Measurements from ENCODE around the gene SIRT7.

SIRT7 gene

GRCh38 chr17:81898029-81898866 is 19.7 kb downstream of the SIRT7 start:
- TF ChIP-seq EP300 (IDR thresholded peaks at IDR 0.05; ENCODE audit: borderline replicate concordance), result no peak
- no peak for TF ChIP-seq RAD21 (IDR thresholded peaks at IDR 0.05; ENCODE audit: low read depth)
- TF ChIP-seq TEAD4 (IDR thresholded peaks at IDR 0.05), result no peak
- TF ChIP-seq FOXM1 (IDR thresholded peaks at IDR 0.05; ENCODE audit: borderline replicate concordance, low read depth), result no peak
- TF ChIP-seq USF1 (IDR thresholded peaks at IDR 0.05), result no peak
- TF ChIP-seq TCF12 (IDR thresholded peaks at IDR 0.05; ENCODE audit: low read depth), result no peak
- no peak for TF ChIP-seq EGR1 (IDR thresholded peaks at IDR 0.05)
- TF ChIP-seq ZBTB7A (IDR thresholded peaks at IDR 0.05; ENCODE audit: low read depth), result no peak
- TF ChIP-seq REST (IDR thresholded peaks at IDR 0.05; ENCODE audit: low read depth), result no peak
- no peak for TF ChIP-seq TAF1 (IDR thresholded peaks at IDR 0.05; ENCODE audit: low read depth)
- no peak for TF ChIP-seq CREB1 (IDR thresholded peaks at IDR 0.05; ENCODE audit: low read depth)
- no peak for TF ChIP-seq NFIC (IDR thresholded peaks at IDR 0.05)
- TF ChIP-seq YY1 (IDR thresholded peaks at IDR 0.05; ENCODE audit: low read depth), result no peak
- no peak for TF ChIP-seq CEBPB (IDR thresholded peaks at IDR 0.05)
- TF ChIP-seq MAX (IDR thresholded peaks at IDR 0.05), result no peak

- no peak for TF ChIP-seq TCF12 (IDR thresholded peaks at IDR 0.05; ENCODE audit: low read depth)
- TF ChIP-seq TEAD4 (IDR thresholded peaks at IDR 0.05), result no peak
- TF ChIP-seq EGR1 (IDR thresholded peaks at IDR 0.05), result no peak
- no peak for TF ChIP-seq TAF1 (IDR thresholded peaks at IDR 0.05; ENCODE audit: low read depth)
- no peak for TF ChIP-seq FOXM1 (IDR thresholded peaks at IDR 0.05; ENCODE audit: borderline replicate concordance, low read depth)
- no peak for TF ChIP-seq MAX (IDR thresholded peaks at IDR 0.05)
- TF ChIP-seq REST (IDR thresholded peaks at IDR 0.05; ENCODE audit: low read depth), result no peak
- no peak for TF ChIP-seq NFIC (IDR thresholded peaks at IDR 0.05)
- TF ChIP-seq RAD21 (IDR thresholded peaks at IDR 0.05; ENCODE audit: low read depth), result no peak
- no peak for TF ChIP-seq USF1 (IDR thresholded peaks at IDR 0.05)
- no peak for TF ChIP-seq ZBTB7A (IDR thresholded peaks at IDR 0.05; ENCODE audit: low read depth)
- TF ChIP-seq CREB1 (IDR thresholded peaks at IDR 0.05; ENCODE audit: low read depth), result no peak
- no peak for TF ChIP-seq EP300 (IDR thresholded peaks at IDR 0.05; ENCODE audit: borderline replicate concordance)
- TF ChIP-seq CEBPB (IDR thresholded peaks at IDR 0.05), result no peak
- TF ChIP-seq YY1 (IDR thresholded peaks at IDR 0.05; ENCODE audit: low read depth), result no peak
These were observed 22.6 kb downstream of the SIRT7 start for GRCh38 chr17:81895400-81895799.

- TF ChIP-seq TAF1 (IDR thresholded peaks at IDR 0.05; ENCODE audit: low read depth), result no peak
- no peak for TF ChIP-seq NFIC (IDR thresholded peaks at IDR 0.05)
- TF ChIP-seq TCF12 (IDR thresholded peaks at IDR 0.05; ENCODE audit: low read depth), result no peak
- TF ChIP-seq CREB1 (IDR thresholded peaks at IDR 0.05; ENCODE audit: low read depth), result no peak
- no peak for TF ChIP-seq TEAD4 (IDR thresholded peaks at IDR 0.05)
- no peak for TF ChIP-seq EP300 (IDR thresholded peaks at IDR 0.05; ENCODE audit: borderline replicate concordance)
- no peak for TF ChIP-seq FOXM1 (IDR thresholded peaks at IDR 0.05; ENCODE audit: borderline replicate concordance, low read depth)
- no peak for TF ChIP-seq RAD21 (IDR thresholded peaks at IDR 0.05; ENCODE audit: low read depth)
- TF ChIP-seq USF1 (IDR thresholded peaks at IDR 0.05), result no peak
- TF ChIP-seq REST (IDR thresholded peaks at IDR 0.05; ENCODE audit: low read depth), result no peak
- TF ChIP-seq CEBPB (IDR thresholded peaks at IDR 0.05), result no peak
- TF ChIP-seq ZBTB7A (IDR thresholded peaks at IDR 0.05; ENCODE audit: low read depth), result no peak
- TF ChIP-seq YY1 (IDR thresholded peaks at IDR 0.05; ENCODE audit: low read depth), result no peak
- TF ChIP-seq MAX (IDR thresholded peaks at IDR 0.05), result no peak
These were observed 26.7 kb downstream of the SIRT7 start for GRCh38 chr17:81891303-81891552.

All from Ishikawa (cell line).